Hepatocyte (in vitro differentiated cells): ENCODE results near the gene ANKS1B.

ENCODE experiments used
- CTCF ChIP-seq: fragments of 200-600 bp; sonication (generic); IDR thresholded peaks from 2 replicates; pipeline ENCODE4 v1.5.1; 2016; ENCODE audit warnings: antibody characterized with exemption, mild to moderate bottlenecking; ENCODE audit not compliant: poor library complexity
- EZH2phosphoT487 ChIP-seq: fragments of 200-600 bp; sonication (generic); IDR thresholded peaks from one replicate; pipeline ENCODE4 v1.6.1; 2018; ENCODE audit warnings: antibody characterized with exemption, mild to moderate bottlenecking, low read depth, moderate library complexity; ENCODE audit not compliant: unreplicated experiment, severe bottlenecking

- no peak for TF ChIP-seq CTCF
- no peak for TF ChIP-seq EZH2phosphoT487
These were observed 864.8 kb downstream of the ANKS1B start for GRCh38 chr12:99119943-99120342.
